ENCODE measurements around the gene OSER1.

GRCh38 chr20:44176833-44177534 is 33.6 kb downstream of the OSER1 start:
- TF ChIP-seq CTCF (IDR thresholded peaks at IDR 0.05), result no peak
- TF ChIP-seq POLR2A (IDR thresholded peaks at IDR 0.05), result no peak
